Activated CD4-positive, alpha-beta T cell treated with anti-CD3 and anti-CD28 coated beads, Interleukin-2, Interleukin-4, amounts not matched to agents 100 ng/mL and 50 ng/mL, durations not matched to agents 16 hours and 8 hours (primary cell): Measurements from ENCODE around the gene PSMG4.

Source experiments
- DNase-seq: peaks from one replicate; pipeline ENCODE4 v3.0.0-alpha.2; 2020; ENCODE audit warnings: low spot score

Gene PSMG4

DNA sequence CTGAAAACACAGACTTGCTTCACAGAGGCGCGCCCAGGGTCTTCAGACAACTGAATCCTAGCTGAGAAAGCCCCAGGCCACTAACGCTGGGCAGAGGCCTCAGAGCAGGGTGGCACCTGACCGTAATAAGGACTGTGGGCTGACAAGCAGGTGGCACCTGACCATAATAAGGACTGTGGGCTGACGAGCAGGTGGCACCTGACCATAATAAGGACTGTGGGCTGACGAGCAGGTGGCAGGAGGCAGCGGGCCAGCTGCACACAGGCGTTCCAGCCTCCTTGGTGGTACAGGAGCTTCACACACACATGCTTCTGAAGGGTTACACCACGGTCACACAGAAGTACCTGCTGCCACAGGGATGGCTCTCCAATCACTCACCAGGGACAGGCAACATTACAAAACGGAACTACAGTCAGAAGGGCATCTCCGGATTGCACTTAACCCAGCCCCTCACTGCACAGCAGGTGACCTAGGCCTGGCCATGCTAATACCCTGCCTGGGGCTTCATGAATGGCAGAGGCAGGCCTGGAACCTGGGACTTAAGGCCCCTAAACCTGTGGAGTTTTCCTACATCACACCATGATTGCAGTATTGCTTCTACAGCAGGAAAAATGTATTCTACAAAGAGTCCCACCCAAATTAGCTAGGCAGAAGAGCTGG is 50.8 kb downstream of the PSMG4 start:
- no peak for DNase-seq

DNA sequence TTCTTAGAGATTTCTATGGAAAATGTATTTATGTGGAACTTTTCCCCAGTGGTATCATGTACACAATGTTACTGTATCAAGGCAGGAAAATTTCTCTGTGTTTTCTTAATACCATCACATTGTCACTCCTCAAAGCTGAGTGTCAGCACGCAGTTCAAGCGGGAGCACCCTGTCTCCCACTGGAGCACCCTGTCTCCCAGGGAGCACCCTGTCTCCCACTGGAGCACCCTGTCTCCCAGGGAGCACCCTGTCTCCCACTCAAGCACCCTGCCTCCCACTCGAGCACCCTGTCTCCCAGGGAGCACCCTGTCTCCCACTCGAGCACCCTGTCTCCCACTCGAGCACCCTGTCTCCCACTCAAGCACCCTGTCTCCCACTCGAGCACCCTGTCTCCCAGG is 51.3 kb downstream of the PSMG4 start:
- no peak for DNase-seq

DNA sequence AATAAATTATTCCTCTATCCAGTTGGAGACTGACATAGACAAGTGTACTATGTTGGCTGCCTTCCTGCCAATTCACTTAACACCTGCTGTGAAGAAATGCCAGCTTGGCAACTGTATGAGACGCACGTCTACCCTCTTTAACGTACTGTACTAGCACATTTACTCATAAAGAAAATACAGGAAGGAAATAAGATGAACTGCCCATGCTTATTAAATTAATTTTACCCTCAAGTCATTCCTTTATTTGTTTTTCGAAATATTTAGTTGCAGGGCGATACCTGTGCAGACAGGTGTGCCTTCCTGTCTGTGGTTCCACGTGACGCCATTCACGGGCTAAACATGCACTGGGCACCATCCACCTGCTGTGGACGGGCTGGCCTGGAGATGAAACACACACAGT is 52.0 kb downstream of the PSMG4 start:
- no peak for DNase-seq

DNA sequence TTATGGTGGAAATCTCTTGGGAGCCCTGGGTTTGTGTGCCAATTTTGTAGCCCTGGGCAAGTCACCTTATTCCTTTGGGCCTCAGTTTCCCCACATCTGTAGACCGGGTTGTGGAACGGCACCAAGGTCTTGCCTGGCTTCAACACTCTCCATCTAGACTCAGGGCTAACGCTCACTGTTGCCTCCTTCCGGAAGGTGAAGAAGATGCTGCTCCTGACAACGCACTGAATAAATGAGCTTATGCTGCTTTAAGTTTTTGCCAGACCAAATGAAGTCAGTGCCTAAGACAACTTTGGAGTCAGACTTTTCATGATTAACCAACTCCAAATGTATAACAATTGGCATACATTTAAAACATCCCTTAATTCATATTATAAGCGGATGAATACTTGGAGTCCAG is 53.1 kb downstream of the PSMG4 start:
- no peak for DNase-seq

DNA sequence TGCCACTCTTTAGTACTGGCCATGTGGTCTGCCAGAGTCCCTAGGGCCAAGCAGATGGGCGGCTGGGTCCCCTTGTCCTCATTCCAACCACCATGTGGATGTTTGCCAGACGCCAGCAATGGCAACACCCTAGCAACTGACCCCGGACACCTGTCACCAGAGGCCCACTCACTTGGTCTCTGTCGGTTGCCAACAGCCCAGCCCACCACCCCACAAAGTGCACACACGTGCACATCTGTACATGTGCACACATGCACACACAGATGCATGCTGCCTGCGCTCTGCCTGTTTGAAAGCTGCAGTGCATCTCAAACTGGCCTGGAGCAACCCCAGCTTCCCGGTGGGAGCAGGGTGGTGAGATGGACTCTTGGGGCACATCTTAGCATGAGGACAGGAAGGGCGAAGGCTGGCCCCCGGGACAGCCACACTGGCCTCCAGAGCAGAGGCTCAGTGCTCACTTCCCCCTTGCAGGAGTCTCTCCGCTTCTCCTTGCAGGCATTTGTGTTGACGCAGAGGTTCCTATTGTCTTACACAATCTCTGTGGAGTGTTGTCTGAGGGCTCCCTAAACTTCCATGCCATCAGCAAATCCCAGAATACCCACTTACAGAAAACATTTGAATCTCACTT is 54.0 kb downstream of the PSMG4 start:
- DNase-seq: no peak

DNA sequence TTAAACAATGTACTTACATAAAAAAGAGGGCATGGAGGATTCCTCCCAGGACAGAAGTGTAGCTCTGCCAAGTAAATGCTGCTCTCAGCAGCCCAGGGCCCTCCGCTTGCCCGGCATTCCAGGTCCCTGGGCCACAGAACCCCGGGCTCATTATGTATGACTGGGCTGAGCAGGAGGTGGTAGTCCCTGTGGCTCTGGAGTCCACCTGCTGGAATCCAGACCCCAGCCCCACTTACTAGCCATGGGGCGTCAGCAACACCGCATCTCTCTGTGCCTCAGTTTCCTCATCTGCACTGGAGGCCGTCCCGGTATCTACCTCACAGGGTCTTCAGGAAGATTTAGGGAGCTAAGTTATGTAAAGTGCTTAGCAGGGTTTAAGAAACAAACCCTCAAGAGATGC is 55.4 kb downstream of the PSMG4 start:
- no peak for DNase-seq

DNA sequence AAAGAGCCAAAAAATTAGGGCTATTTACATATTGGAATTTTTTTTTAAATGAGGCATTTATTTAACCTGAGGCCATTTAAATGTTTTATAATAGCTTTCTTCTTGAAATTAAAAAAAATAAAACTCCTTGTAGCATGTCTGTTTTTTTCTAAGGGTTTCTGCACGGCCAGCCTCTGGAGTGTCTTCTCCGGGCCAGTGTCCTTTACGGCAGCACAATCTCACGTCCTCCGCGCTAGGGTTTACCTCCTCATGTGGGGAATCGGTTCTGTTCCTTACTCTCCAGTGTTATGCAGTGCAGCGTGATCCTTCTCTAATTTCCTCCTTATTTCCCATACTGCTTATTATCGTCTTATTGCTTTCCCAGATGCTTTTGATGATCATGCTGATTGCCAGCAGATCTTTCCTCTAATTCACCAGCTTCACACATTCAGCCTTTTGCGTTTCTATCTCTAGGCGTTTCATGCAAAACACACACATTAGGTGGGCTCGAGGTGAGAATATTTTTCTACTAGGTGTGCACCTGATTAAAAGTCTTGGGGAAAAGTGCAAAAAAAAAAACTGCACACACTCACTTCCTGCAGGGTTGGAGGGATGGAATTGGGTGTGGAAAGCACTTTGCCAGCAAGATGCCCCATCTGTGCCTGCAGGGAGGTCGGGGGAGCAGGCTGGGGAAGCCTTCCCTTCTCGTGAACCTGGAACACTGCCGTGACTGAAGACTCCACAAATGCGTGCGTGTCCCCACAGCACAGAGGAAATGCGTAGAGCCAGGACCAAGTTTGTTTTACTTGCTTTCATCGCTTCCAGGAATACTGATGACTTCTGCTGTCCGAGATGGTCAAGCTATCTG is 56.1 kb downstream of the PSMG4 start:
- no peak for DNase-seq

DNA sequence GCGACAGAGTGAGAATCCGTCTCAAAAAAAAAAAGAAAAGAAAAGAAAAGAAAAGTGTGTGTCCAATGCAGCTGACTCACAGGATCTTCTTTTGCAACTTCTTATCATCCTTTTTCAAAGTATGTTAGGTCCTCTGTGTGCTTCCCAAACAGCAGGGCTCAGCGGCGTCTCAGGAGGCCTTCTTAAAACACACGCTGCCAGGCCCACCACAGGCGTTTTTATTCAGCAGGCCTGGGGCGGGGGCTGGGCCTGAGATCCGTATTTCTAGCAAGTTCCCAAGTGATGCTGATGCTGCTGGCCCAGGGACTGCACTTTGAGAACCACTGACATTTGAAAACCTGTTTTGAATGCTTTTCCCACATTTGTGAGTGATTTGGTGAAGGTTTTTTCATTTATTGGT is 57.1 kb downstream of the PSMG4 start:
- no peak for DNase-seq

DNA sequence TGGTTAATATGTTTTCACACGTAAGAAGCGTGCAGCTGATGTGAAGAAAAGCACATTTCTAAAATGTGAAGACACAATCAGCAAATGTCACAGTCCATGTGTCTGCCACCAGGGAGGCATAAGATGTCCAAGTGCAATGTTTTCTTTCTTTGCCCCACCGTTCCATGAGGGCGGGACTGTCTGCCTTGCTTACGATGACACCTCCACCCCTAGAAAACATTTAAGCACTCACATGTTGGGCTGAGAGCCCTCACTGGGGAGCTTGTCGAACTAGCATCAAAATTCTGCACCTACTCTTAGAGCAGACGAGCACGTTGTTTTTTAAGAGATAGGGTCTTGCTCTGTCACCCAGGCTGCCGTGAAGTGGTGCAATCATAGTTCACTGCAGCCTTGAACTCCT is 57.6 kb downstream of the PSMG4 start:
- no peak for DNase-seq

DNA sequence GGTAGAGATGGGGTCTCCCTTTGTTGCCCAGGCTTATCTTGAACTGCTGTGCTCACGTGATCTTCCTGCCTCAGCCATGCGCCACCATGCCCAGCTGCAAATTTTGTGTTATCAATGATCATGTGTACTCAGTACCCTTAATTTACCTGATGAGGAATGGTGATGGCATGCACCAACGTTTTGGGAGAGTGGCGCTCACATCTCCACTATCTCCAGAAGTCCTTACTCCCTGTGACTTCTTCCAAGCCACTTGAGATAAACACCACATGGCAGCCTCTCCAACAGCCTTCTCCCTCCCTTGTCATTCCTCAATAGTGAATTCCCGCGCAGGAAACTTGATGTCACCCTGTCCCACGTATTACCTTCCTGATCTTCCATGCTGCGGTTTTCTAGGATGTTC is 58.1 kb downstream of the PSMG4 start:
- DNase-seq: no peak
